SK-N-SH (cell line): ENCODE data around the gene NTM. TPM values are rescaled to one million over a fixed set of nuclear protein-coding genes. Genes with fewer than 3 reads are reported as not detected.

Source experiments
- CTCF ChIA-PET: fragments of 300-600, 350-600 bp; formaldehyde crosslinking; extraction: SDS; loops from one replicate; lab custom pipeline; 2021; lab: Yijun Ruan, JAX
- POLR2A ChIA-PET: fragments of 350-600 bp; sonication (Branson Sonifier 250); formaldehyde crosslinking; extraction: SDS; loops from one replicate; lab custom pipeline; 2020; ENCODE audit warnings: antibody characterized with exemption, inconsistent platforms; lab: Yijun Ruan, JAX
- DNase-seq: peaks from one replicate; pipeline ENCODE4 v3.0.0; 2012
- H2AFZ ChIP-seq: fragments of 200-600 bp; sonication (generic); 2 replicates; pipeline ENCODE4 v1.8.1; 2016; ENCODE audit warnings: antibody characterized with exemption, mild to moderate bottlenecking, low read depth
- H3F3A ChIP-seq: fragments of 200-600 bp; sonication (generic); replicated peaks from 2 replicates; pipeline ENCODE3; 2016; ENCODE audit warnings: antibody characterized with exemption, mild to moderate bottlenecking; ENCODE audit not compliant: insufficient read depth
- H3K27ac ChIP-seq, 2 experiments: fragments of 200-500 bp in 1 of 2; fragments of 200-600 bp in 1 of 2; sonication (Bioruptor generic) in 1 of 2; sonication (generic), shearing (Covaris generic) in 1 of 2; 2 replicates each; pipeline versions ENCODE4 v1.5.1 to v1.6.1; 2014 to 2016; ENCODE audit warnings: low read depth in 2 of 2, inconsistent platforms in 1 of 2, low read length in 1 of 2, mild to moderate bottlenecking in 1 of 2, mixed read lengths in 1 of 2
- H3K27me3 ChIP-seq: fragments of 200-600 bp; sonication (generic), shearing (Covaris generic); 2 replicates; pipeline ENCODE4 v1.6.1; 2016; ENCODE audit warnings: mixed run types; ENCODE audit not compliant: insufficient read depth
- H3K36me3 ChIP-seq, 2 experiments: fragments of 200-500 bp in 1 of 2; fragments of 200-600 bp in 1 of 2; sonication (Bioruptor generic) in 1 of 2; sonication (generic) in 1 of 2; replicated peaks in 1 of 2; 2 replicates each; pipeline versions ENCODE3 to v1.5.1; 2014 to 2016; ENCODE audit warnings: low read length in 1 of 2, mild to moderate bottlenecking in 1 of 2; ENCODE audit not compliant: insufficient read depth in 2 of 2, control insufficient read depth in 1 of 2
- H3K4me1 ChIP-seq, 2 experiments: fragments of 200-500 bp in 1 of 2; fragments of 200-600 bp in 1 of 2; sonication (Bioruptor generic) in 1 of 2; sonication (generic), shearing (Covaris generic) in 1 of 2; 2 replicates each; pipeline versions ENCODE4 v1.5.1 to v1.6.1; 2014 to 2016; ENCODE audit warnings: low read depth in 1 of 2, low read length in 1 of 2, mixed run types in 1 of 2; ENCODE audit not compliant: insufficient read depth in 2 of 2, control insufficient read depth in 1 of 2
- H3K4me2 ChIP-seq: fragments of 200-600 bp; sonication (generic), shearing (Covaris generic); 2 replicates; pipeline ENCODE4 v1.6.1; 2017; ENCODE audit warnings: mixed run types
- H3K4me3 ChIP-seq, 2 experiments: fragments of 200-500 bp in 1 of 2; fragments of 200-600 bp in 1 of 2; sonication (Bioruptor generic) in 1 of 2; sonication (generic), shearing (Covaris generic) in 1 of 2; 2 replicates each; pipeline versions ENCODE4 v1.5.1 to v1.8.1; 2014 to 2016; ENCODE audit warnings: low read depth in 2 of 2, inconsistent platforms in 1 of 2, low read length in 1 of 2, mild to moderate bottlenecking in 1 of 2, mixed read lengths in 1 of 2, moderate library complexity in 1 of 2
- H3K79me2 ChIP-seq: fragments of 200-600 bp; sonication (generic); 2 replicates; pipeline ENCODE4 v1.8.1; 2017; ENCODE audit warnings: mild to moderate bottlenecking; ENCODE audit not compliant: insufficient read depth
- H3K9ac ChIP-seq: fragments of 200-600 bp; sonication (generic); 2 replicates; pipeline ENCODE4 v1.6.1; 2017; ENCODE audit warnings: mixed run types
- H3K9me2 ChIP-seq: fragments of 200-600 bp; sonication (generic); 2 replicates; pipeline ENCODE4 v1.6.1; 2017; ENCODE audit warnings: mixed run types
- H3K9me3 ChIP-seq: fragments of 200-600 bp; sonication (generic); 2 replicates; pipeline ENCODE4 v1.6.1; 2017; ENCODE audit warnings: mixed run types, mild to moderate bottlenecking, moderate library complexity
- H4K20me1 ChIP-seq: fragments of 200-600 bp; sonication (generic); 2 replicates; pipeline ENCODE4 v1.6.1; 2017; ENCODE audit warnings: mild to moderate bottlenecking, mixed run types; ENCODE audit not compliant: insufficient read depth
- CHD2 ChIP-seq: fragments of 150-350 bp; IDR thresholded peaks from 2 replicates; pipeline ENCODE4 v1.6.1; 2018; ENCODE audit warnings: low read length; ENCODE audit not compliant: partially characterized antibody
- EP300 ChIP-seq, 2 experiments: IDR thresholded peaks; 2 replicates each; pipeline versions ENCODE4 v1.4.0 to v1.6.1; 2012; ENCODE audit warnings: borderline replicate concordance in 1 of 2, low read depth in 1 of 2, low read length in 1 of 2
- FOXJ3 ChIP-seq: sonication (generic); formaldehyde crosslinking; IDR thresholded peaks from 2 replicates; pipeline ENCODE4 v1.5.1; 2020; ENCODE audit warnings: mild to moderate bottlenecking, missing genetic modification reagents
- GABPA ChIP-seq: IDR thresholded peaks from 2 replicates; pipeline ENCODE4 v1.4.0; 2012; ENCODE audit warnings: low read depth, mild to moderate bottlenecking
- GATA2 ChIP-seq: sonication (generic); formaldehyde crosslinking; IDR thresholded peaks from 2 replicates; pipeline ENCODE4 v1.5.0; 2020; ENCODE audit warnings: mild to moderate bottlenecking, missing genetic modification reagents
- JUND ChIP-seq: IDR thresholded peaks from 2 replicates; pipeline ENCODE4 v1.4.0; 2012
- MEF2A ChIP-seq: IDR thresholded peaks from 2 replicates; pipeline ENCODE4 v1.4.0; 2012; ENCODE audit warnings: low read depth, borderline replicate concordance
- NFIC ChIP-seq: IDR thresholded peaks from 2 replicates; pipeline ENCODE4 v1.4.0; 2012; ENCODE audit warnings: borderline replicate concordance
- RAD21 ChIP-seq: IDR thresholded peaks from 2 replicates; pipeline ENCODE4 v1.6.1; 2012; ENCODE audit warnings: mild to moderate bottlenecking, low read length
- RFX5 ChIP-seq: IDR thresholded peaks from 2 replicates; pipeline ENCODE4 v1.6.1; 2012; ENCODE audit warnings: mild to moderate bottlenecking, improper control_type of control experiment, low read length
- SIN3A ChIP-seq: IDR thresholded peaks from 2 replicates; pipeline ENCODE4 v1.6.1; 2012; ENCODE audit warnings: low read depth, mild to moderate bottlenecking, low read length, moderate library complexity, borderline replicate concordance
- SMC3 ChIP-seq: IDR thresholded peaks from 2 replicates; pipeline ENCODE4 v1.6.1; 2012; ENCODE audit warnings: low read depth, low read length, improper control_type of control experiment
- TAF1 ChIP-seq: IDR thresholded peaks from 2 replicates; pipeline ENCODE4 v1.6.1; 2012; ENCODE audit warnings: low read depth, mild to moderate bottlenecking, low read length, moderate library complexity, borderline replicate concordance
- YY1 ChIP-seq: IDR thresholded peaks from 2 replicates; pipeline ENCODE4 v1.4.0; 2012; ENCODE audit warnings: low read depth, mild to moderate bottlenecking
- WGBS: methylation state at CpG from one replicate; pipeline ENCODE4 v1.1.6; 2017; ENCODE audit warnings: low lambda C conversion rate; 5-methylcytosine and 5-hydroxymethylcytosine counted together
- polyA plus RNA-seq, 3 experiments: library from polyadenylated mRNA; depleted of rRNA; stranded (reverse); fragments of >200 nt; gene quantifications; 2 replicates each; pipeline ENCODE4 v1.2.3, GENCODE V29; 2012
- TF ChIP-seq, protein P1 (sequence below): IDR thresholded peaks from 2 replicates; pipeline ENCODE4 v1.4.0; 2012; ENCODE audit warnings: low read depth
- TF ChIP-seq, protein P2 (sequence below): IDR thresholded peaks from 2 replicates; pipeline ENCODE4 v1.6.1; 2012; ENCODE audit warnings: mild to moderate bottlenecking, low read depth, low read length, moderate library complexity

The NTM gene
- polyA plus RNA-seq, 1 of the 3 experiments (the other 2 are of a cell fraction), result 20.0 TPM

DNA sequence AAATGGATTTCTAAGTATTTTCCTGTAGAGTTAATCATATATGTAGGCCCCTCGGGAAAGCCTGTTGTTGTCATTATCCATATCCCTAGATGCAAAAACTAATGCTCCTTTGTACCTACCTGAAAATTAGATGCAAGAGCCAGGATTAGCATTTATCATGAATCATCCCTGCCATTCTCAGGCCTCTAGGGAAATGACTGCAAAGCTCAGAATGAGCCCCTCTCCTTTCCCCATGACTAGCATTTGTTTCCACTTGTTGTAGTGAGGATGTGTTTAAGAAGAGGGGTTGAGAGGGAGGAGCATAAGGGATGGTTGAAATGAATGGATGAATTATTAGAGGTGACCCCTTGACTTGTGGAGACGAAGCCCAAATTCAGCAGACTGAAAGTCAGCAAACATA lies 537.9 kb downstream of the NTM start:
- no peak overlapping the region for H3K9ac ChIP-seq
- H3K4me3 ChIP-seq, result no peak overlapping the region
- no peaks in the 10 kb centered on the region for H3K27me3 ChIP-seq
- WGBS, result 39% methylated on average over 2 of the region's 2 CpGs
- CTCF ChIA-PET, result interaction anchor here (1.2 to 9.9 kb wide), 5 partner anchors 40 to 218 kb away, joined by 3 to 46 read pairs (median 5); no protein-coding TSS in a partner anchor
- peaks cover 9% of the 10 kb centered on the region for H3F3A ChIP-seq
- H3K9me2 ChIP-seq, result no peaks in the 10 kb centered on the region
- no peaks in the 10 kb centered on the region for H3K9me3 ChIP-seq
- peaks cover 3 to 37% of the 10 kb centered on the region in 2 experiments; a peak in 2 of 4 replicates for H3K4me1 ChIP-seq
- TF ChIP-seq EP300 (IDR thresholded peaks at IDR 0.05; ENCODE audit: borderline replicate concordance in 1 of 2, low read depth in 1 of 2, low read length in 1 of 2) (no peak), NFIC (no peak), RAD21 (no peak), MEF2A (no peak), GABPA (no peak), FOXJ3 (no peak), SMC3 (no peak), TAF1 (no peak), YY1 (no peak), CHD2 (no peak), SIN3A (no peak), RFX5 (no peak), GATA2 (CRISPR knock-in tag) (no peak), JUND (no peak)
- TF ChIP-seq, protein P1, sequence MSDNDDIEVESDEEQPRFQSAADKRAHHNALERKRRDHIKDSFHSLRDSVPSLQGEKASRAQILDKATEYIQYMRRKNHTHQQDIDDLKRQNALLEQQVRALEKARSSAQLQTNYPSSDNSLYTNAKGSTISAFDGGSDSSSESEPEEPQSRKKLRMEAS, result no peak
- TF ChIP-seq, protein P2, sequence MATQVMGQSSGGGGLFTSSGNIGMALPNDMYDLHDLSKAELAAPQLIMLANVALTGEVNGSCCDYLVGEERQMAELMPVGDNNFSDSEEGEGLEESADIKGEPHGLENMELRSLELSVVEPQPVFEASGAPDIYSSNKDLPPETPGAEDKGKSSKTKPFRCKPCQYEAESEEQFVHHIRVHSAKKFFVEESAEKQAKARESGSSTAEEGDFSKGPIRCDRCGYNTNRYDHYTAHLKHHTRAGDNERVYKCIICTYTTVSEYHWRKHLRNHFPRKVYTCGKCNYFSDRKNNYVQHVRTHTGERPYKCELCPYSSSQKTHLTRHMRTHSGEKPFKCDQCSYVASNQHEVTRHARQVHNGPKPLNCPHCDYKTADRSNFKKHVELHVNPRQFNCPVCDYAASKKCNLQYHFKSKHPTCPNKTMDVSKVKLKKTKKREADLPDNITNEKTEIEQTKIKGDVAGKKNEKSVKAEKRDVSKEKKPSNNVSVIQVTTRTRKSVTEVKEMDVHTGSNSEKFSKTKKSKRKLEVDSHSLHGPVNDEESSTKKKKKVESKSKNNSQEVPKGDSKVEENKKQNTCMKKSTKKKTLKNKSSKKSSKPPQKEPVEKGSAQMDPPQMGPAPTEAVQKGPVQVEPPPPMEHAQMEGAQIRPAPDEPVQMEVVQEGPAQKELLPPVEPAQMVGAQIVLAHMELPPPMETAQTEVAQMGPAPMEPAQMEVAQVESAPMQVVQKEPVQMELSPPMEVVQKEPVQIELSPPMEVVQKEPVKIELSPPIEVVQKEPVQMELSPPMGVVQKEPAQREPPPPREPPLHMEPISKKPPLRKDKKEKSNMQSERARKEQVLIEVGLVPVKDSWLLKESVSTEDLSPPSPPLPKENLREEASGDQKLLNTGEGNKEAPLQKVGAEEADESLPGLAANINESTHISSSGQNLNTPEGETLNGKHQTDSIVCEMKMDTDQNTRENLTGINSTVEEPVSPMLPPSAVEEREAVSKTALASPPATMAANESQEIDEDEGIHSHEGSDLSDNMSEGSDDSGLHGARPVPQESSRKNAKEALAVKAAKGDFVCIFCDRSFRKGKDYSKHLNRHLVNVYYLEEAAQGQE, result no peak
- no peak overlapping the region for H2AFZ ChIP-seq
- peaks cover 37% of the 10 kb centered on the region for H3K79me2 ChIP-seq
- peaks cover 0 to 3% of the 10 kb centered on the region in 2 experiments for H3K36me3 ChIP-seq
- POLR2A ChIA-PET, result no interaction called here
- H3K4me2 ChIP-seq, result no peak overlapping the region
- DNase-seq, result no peak
- H4K20me1 ChIP-seq, result no peaks in the 10 kb centered on the region
- H3K27ac ChIP-seq, result no peak overlapping the region
